B cell (primary cell): ENCODE results near the gene MPEG1. TPM values are rescaled to one million over a fixed set of nuclear protein-coding genes. Genes with fewer than 3 reads are reported as not detected.

Experiments
- ATAC-seq: fragments of 200-7000 bp; cut with Tn5 transposase; one replicate; pipeline ENCODE4 v1.10.0; 2021; ENCODE audit warnings: low read depth, mild to moderate bottlenecking, moderate number of reproducible peaks, moderate library complexity
- CTCF ChIA-PET: fragments of 350-600 bp; sonication (Branson Sonifier 250); formaldehyde crosslinking; loops from one replicate; lab custom pipeline; 2021; ENCODE audit warnings: antibody characterized with exemption, inconsistent platforms; lab: Charles Lee
- POLR2A ChIA-PET: fragments of 350-600 bp; sonication (Branson Sonifier 250); formaldehyde crosslinking; loops from one replicate; lab custom pipeline; 2021; ENCODE audit warnings: antibody characterized with exemption; lab: Charles Lee
- DNase-seq: peaks from one replicate; pipeline ENCODE4 v3.0.0; 2013
- H2AFZ ChIP-seq: 2 replicates; pipeline ENCODE4 v1.6.1; 2012; ENCODE audit warnings: mild to moderate bottlenecking, low read depth, low read length; ENCODE audit not compliant: insufficient read depth, poor library complexity, severe bottlenecking
- H3K27ac ChIP-seq, 2 donors: 1 replicate in 1 of 2; 2 replicates in 1 of 2; pipeline ENCODE4 v1.5.1; 2012 to 2013; ENCODE audit warnings: low read length in 2 of 2, mild to moderate bottlenecking in 2 of 2, moderate library complexity in 1 of 2
- H3K27me3 ChIP-seq, 4 experiments: fragments of 200-600 bp in 1 of 4; sonication (generic) in 1 of 4; replicated peaks in 1 of 4; 1 replicate in 2 of 4; 2 replicates in 2 of 4; pipeline versions ENCODE4 v1.6.1 to v1.7.0; 2013 to 2016; ENCODE audit warnings: low read length in 3 of 4, mild to moderate bottlenecking in 2 of 4, mixed read lengths in 1 of 4, moderate library complexity in 1 of 4; ENCODE audit not compliant: insufficient read depth in 4 of 4, control insufficient read depth in 3 of 4; ENCODE audit errors: control extremely low read depth in 1 of 4
- H3K36me3 ChIP-seq, 2 experiments: replicated peaks in 1 of 2; 1 replicate in 1 of 2; 2 replicates in 1 of 2; pipeline versions ENCODE4 v1.6.1 to v1.7.1; 2013; ENCODE audit warnings: low read length in 1 of 2; ENCODE audit not compliant: insufficient read depth in 2 of 2, control insufficient read depth in 1 of 2; ENCODE audit errors: control extremely low read depth in 1 of 2, extremely low read depth in 1 of 2
- H3K4me1 ChIP-seq, 2 donors: fragments of 200-600 bp in 1 of 2; sonication (generic) in 1 of 2; 1 replicate in 1 of 2; 2 replicates in 1 of 2; pipeline versions ENCODE4 v1.5.1 to v1.6.1; 2013 to 2017; ENCODE audit warnings: low read length in 2 of 2; ENCODE audit not compliant: control insufficient read depth in 2 of 2, insufficient read depth in 2 of 2
- H3K4me2 ChIP-seq: replicated peaks from 2 replicates; pipeline ENCODE3; 2012; ENCODE audit warnings: mild to moderate bottlenecking, low read depth, low read length; ENCODE audit not compliant: poor library complexity, severe bottlenecking
- H3K4me3 ChIP-seq, 5 experiments: fragments of 200-600 bp in 1 of 5; sonication (generic) in 1 of 5; 1 replicate in 3 of 5; 2 replicates in 2 of 5; pipeline versions ENCODE4 v1.5.1 to v1.7.0; 2011 to 2016; ENCODE audit warnings: low read length in 4 of 5, mild to moderate bottlenecking in 4 of 5, low read depth in 2 of 5, control low read depth in 1 of 5, moderate library complexity in 1 of 5; ENCODE audit not compliant: insufficient read depth in 1 of 5; ENCODE audit errors: control extremely low read depth in 1 of 5, extremely low read depth in 1 of 5
- H3K79me2 ChIP-seq: fragments of 200-600 bp; sonication (generic); one replicate; pipeline ENCODE4 v1.6.0; 2016; ENCODE audit warnings: low read length; ENCODE audit not compliant: control insufficient read depth, insufficient read depth
- H3K9ac ChIP-seq: fragments of 200-600 bp; sonication (generic); 2 replicates; pipeline ENCODE4 v1.6.1; 2017; ENCODE audit warnings: mild to moderate bottlenecking, low read length, moderate library complexity
- H3K9me3 ChIP-seq, 3 donors: one replicate each; pipeline versions ENCODE4 v1.6.1 to v1.7.1; 2013; ENCODE audit warnings: low read length in 2 of 3; ENCODE audit not compliant: control insufficient read depth in 2 of 3, insufficient read depth in 1 of 3; ENCODE audit errors: control extremely low read depth in 1 of 3
- H4K20me1 ChIP-seq: 2 replicates; pipeline ENCODE4 v1.6.0; 2012; ENCODE audit warnings: mild to moderate bottlenecking, low read length; ENCODE audit not compliant: insufficient read depth, control insufficient read depth, poor library complexity, severe bottlenecking
- H3K27ac Mint-ChIP-seq: one replicate; pipeline ENCODE4 v1.8.0; 2021; ENCODE audit warnings: mixed read lengths
- H3K27me3 Mint-ChIP-seq: one replicate; pipeline ENCODE4 v1.8.0; 2021; ENCODE audit warnings: mixed read lengths
- H3K4me1 Mint-ChIP-seq: one replicate; pipeline ENCODE4 v1.8.0; 2021; ENCODE audit warnings: mixed read lengths
- H3K4me3 Mint-ChIP-seq: one replicate; pipeline ENCODE4 v1.8.0; 2021; ENCODE audit warnings: mixed read lengths
- H3K9me3 Mint-ChIP-seq: one replicate; pipeline ENCODE4 v1.8.0; 2022; ENCODE audit warnings: mixed read lengths; ENCODE audit not compliant: insufficient read depth
- EZH2 ChIP-seq: IDR thresholded peaks from 2 replicates; pipeline ENCODE4 v1.6.1; 2012; ENCODE audit warnings: borderline replicate concordance, low read depth, mild to moderate bottlenecking, moderate library complexity, low read length; ENCODE audit not compliant: insufficient read depth, poor library complexity, severe bottlenecking
- WGBS: methylation state at CpG from one replicate; pipeline ENCODE4 v1.1.5; 2013; ENCODE audit warnings: missing lambda C conversion rate; ENCODE audit not compliant: insufficient coverage; 5-methylcytosine and 5-hydroxymethylcytosine counted together
- intact Hi-C: fragments of 100-400 bp; cut with micrococcal nuclease; formaldehyde crosslinking; loops from one replicate; pipeline ENCODE4 v1.10.0; 2022
- polyA plus RNA-seq: library from polyadenylated mRNA; depleted of rRNA; stranded (reverse); fragments of >200 nt; gene quantifications from 2 replicates; pipeline ENCODE4 v1.2.3, GENCODE V29; 2012
- total RNA-seq, 2 donors: library from RNA; stranded (reverse); fragments of 120-200 nt in 1 of 2; gene quantifications; 1 replicate in 1 of 2; 2 replicates in 1 of 2; pipeline versions ENCODE4 v1.2.3 to v1.2.4, GENCODE V29; 2013 to 2022
- TF ChIP-seq, protein P1 (sequence below): fragments of 200-600 bp; IDR thresholded peaks from one replicate; pipeline ENCODE4 v1.8.0; 2022; ENCODE audit warnings: antibody characterized with exemption, mild to moderate bottlenecking

Gene MPEG1
- total and polyA plus RNA-seq, 2 donors (not counting 1 experiment from before 2014, with no cell fraction given), result 27.7 to 151 TPM

DNA sequence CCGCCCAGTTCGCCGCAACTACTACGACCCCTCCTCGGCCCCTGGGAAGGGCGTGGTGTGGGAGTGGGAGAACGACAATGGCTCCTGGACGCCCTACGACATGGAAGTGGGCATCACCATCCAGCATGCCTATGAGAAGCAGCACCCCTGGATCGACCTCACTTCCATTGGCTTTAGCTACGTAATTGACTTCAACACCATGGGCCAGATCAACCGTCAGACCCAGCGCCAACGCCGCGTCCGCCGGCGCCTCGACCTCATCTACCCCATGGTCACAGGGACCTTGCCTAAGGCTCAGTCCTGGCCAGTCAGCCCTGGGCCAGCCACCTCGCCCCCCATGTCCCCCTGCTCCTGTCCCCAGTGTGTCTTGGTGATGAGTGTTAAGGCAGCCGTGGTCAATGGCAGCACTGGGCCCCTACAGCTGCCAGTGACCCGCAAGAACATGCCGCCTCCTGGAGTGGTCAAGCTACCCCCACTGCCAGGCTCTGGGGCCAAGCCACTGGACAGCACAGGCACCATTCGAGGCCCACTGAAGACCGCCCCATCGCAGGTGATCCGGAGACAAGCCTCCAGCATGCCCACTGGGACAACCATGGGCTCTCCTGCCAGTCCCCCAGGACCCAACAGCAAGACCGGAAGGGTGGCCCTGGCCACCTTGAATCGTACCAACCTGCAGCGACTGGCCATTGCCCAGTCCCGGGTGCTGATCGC is 30.8 kb downstream of the MPEG1 start:
- no peak overlapping the region for H3K4me3 ChIP-seq
- ChIA-PET CTCF (interaction anchor here (1.0 to 18.8 kb wide), 8 partner anchors 9 to 356 kb away, joined by 3 to 215 read pairs (median 4); partner anchors contain the start of gene DTX4), POLR2A (interaction anchor here (1.0 kb wide), 1 partner anchor 9 kb away, joined by 4 read pairs; the partner anchor contains the start of gene DTX4)
- H3K9ac ChIP-seq, result no peak overlapping the region
- no peak for TF ChIP-seq EZH2
- TF ChIP-seq, protein P1, sequence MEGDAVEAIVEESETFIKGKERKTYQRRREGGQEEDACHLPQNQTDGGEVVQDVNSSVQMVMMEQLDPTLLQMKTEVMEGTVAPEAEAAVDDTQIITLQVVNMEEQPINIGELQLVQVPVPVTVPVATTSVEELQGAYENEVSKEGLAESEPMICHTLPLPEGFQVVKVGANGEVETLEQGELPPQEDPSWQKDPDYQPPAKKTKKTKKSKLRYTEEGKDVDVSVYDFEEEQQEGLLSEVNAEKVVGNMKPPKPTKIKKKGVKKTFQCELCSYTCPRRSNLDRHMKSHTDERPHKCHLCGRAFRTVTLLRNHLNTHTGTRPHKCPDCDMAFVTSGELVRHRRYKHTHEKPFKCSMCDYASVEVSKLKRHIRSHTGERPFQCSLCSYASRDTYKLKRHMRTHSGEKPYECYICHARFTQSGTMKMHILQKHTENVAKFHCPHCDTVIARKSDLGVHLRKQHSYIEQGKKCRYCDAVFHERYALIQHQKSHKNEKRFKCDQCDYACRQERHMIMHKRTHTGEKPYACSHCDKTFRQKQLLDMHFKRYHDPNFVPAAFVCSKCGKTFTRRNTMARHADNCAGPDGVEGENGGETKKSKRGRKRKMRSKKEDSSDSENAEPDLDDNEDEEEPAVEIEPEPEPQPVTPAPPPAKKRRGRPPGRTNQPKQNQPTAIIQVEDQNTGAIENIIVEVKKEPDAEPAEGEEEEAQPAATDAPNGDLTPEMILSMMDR, result no peak
- no peak overlapping the region for H3K27ac ChIP-seq
- no peaks in the 10 kb centered on the region for H3K27me3 ChIP-seq
- Mint-ChIP-seq H3K27ac (no peak overlapping the region), H3K9me3 (peaks cover 8% of the 10 kb centered on the region), H3K4me3 (no peak overlapping the region), H3K4me1 (peaks cover 14% of the 10 kb centered on the region), H3K27me3 (no peaks in the 10 kb centered on the region)
- DNase-seq (no peak), ATAC-seq (no peak)
- intact Hi-C loops, result loop anchor here (1.0 kb wide), 1 partner anchor 11 kb away; no protein-coding TSS in a partner anchor
- peaks cover 83% of the 10 kb centered on the region for H3K79me2 ChIP-seq
- H3K4me2 ChIP-seq, result no peak overlapping the region
- no peak overlapping the region for H2AFZ ChIP-seq
- peaks cover 3 to 59% of the 10 kb centered on the region in 2 experiments for H3K36me3 ChIP-seq
- peaks cover 0 to 2% of the 10 kb centered on the region in 2 donors for H3K4me1 ChIP-seq
- WGBS, result over 99% methylated on average over 25 of the region's 33 CpGs
- peaks cover 0 to 9% (median 7%) of the 10 kb centered on the region in 3 donors for H3K9me3 ChIP-seq
- peaks cover 73% of the 10 kb centered on the region for H4K20me1 ChIP-seq

DNA sequence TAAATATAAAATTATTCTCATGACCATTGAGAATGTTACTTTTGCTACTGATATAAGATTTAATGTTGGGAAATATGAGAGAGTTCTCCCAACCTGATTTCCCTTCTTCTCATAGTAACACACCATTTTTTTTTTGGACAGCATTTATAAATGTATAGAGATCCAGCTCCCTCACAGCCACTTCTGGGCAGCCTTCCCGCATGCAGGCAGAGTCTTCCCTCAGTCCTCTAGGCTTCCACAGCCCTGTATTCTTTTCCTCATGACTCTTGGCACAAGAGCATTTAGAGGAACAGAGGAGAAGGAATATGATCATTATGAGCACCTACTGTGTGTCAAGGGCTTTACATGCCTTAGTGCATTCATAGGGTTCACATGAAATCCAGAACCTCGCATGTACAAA is 31.8 kb downstream of the MPEG1 start:
- H3K4me3 ChIP-seq, result no peak overlapping the region
- H4K20me1 ChIP-seq, result peaks cover 63% of the 10 kb centered on the region
- CTCF ChIA-PET, result interaction anchor here (0.7 to 18.8 kb wide), 9 partner anchors 8 to 248 kb away, joined by 3 to 215 read pairs (median 4); partner anchors contain the start of gene DTX4
- ATAC-seq, result no peak
- intact Hi-C loops, result no loop called here
- no peak overlapping the region for H2AFZ ChIP-seq
- Mint-ChIP-seq H3K9me3 (peaks cover 8% of the 10 kb centered on the region), H3K27me3 (no peaks in the 10 kb centered on the region), H3K4me3 (no peak overlapping the region), H3K27ac (no peak overlapping the region), H3K4me1 (peaks cover 10% of the 10 kb centered on the region)
- H3K4me1 ChIP-seq, result no peaks in the 10 kb centered on the region
- no peak overlapping the region for H3K4me2 ChIP-seq
- peaks cover 3 to 64% of the 10 kb centered on the region in 2 experiments for H3K36me3 ChIP-seq
- no peaks in the 10 kb centered on the region for H3K27me3 ChIP-seq
- peaks cover 83% of the 10 kb centered on the region for H3K79me2 ChIP-seq
- peaks cover 0 to 9% (median 7%) of the 10 kb centered on the region in 3 donors for H3K9me3 ChIP-seq
- no peak overlapping the region for H3K27ac ChIP-seq
- no peak for DNase-seq
- POLR2A ChIA-PET, result interaction anchor here (0.9 kb wide), 1 partner anchor 22 kb away, joined by 3 read pairs; no protein-coding TSS in a partner anchor
- TF ChIP-seq, protein P1, result no peak
- TF ChIP-seq EZH2, result no peak
- WGBS, result no CpG with 5 or more reads among the region's 2 CpGs
- no peak overlapping the region for H3K9ac ChIP-seq
